ENCODE data around the gene KRT25. TPM values are rescaled to one million over a fixed set of nuclear protein-coding genes. Genes with fewer than 3 reads are reported as not detected.

The KRT25 gene
- total and polyA plus RNA-seq, 2 of the 4 experiments (the other 2 are of a cell fraction) = not detected

DNA sequence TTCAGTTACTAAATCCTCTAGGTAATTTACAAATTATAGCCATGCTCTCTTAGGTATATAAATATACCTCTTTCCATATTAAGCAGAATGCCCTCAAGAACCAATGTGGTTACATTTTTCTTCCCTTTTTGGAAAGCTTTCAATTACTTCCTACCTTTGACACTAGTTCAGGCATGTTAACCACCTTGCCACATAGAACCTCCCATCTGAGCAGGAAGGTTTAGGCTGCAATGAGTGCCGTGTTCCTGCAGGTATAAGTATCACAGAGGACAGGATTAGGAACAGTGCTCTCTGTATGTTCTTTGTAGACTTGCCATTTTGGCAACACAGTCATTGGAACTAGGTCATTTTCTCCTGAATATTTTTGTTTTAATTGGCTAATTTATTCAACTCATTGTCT lies 20.1 kb downstream of the KRT25 start:
- H3K18ac ChIP-seq (ENCODE audit: low read depth, low read length) = no peak overlapping the region
- no peaks in the 10 kb centered on the region for H3K9me1 ChIP-seq (ENCODE audit: insufficient read depth, low read length)
- H3K23ac ChIP-seq (ENCODE audit: low read depth, low read length) = no peak overlapping the region
- no peak overlapping the region for H2BK5ac ChIP-seq (ENCODE audit: low read depth, low read length, poor library complexity, severe bottlenecking)
- no peak for DNase-seq
- H3K79me1 ChIP-seq (ENCODE audit: low read depth in 1 of 2, low read length in 2 of 2) = no peaks in the 10 kb centered on the region
- no peak overlapping the region for H3K14ac ChIP-seq (replicated peaks; ENCODE audit: low read depth, low read length)
- H2BK120ac ChIP-seq (ENCODE audit: low read depth, low read length) = no peak overlapping the region
- H3K4me2 ChIP-seq (ENCODE audit: low read depth, low read length) = no peak overlapping the region
- no peak overlapping the region for H3K4ac ChIP-seq (ENCODE audit: low read depth, low read length)
- H3K9ac ChIP-seq (ENCODE audit: low read depth, low read length) = no peak overlapping the region
- no peak for ATAC-seq (ENCODE audit: low read depth)
- no CpG with 5 or more reads among the region's 1 CpG for WGBS, 2 experiments (ENCODE audit: extremely low coverage in 2 of 2, insufficient read length in 1 of 2)
- H4K5ac ChIP-seq (ENCODE audit: low read depth, low read length) = no peak overlapping the region
- no peak overlapping the region for H3K27ac ChIP-seq (ENCODE audit: insufficient read depth, low read length)
- H2BK20ac ChIP-seq (ENCODE audit: low read depth, low read length) = no peak overlapping the region
- no peak overlapping the region for H2AFZ ChIP-seq (replicated peaks; ENCODE audit: low read length, poor library complexity)
- no peak overlapping the region for H2AK9ac ChIP-seq (replicated peaks; ENCODE audit: low read depth, low read length, poor library complexity)
- H3K36me3 ChIP-seq (ENCODE audit: control insufficient read depth, insufficient read depth, low read length) = no peaks in the 10 kb centered on the region
- no peak overlapping the region for H3K4me3 ChIP-seq (ENCODE audit: insufficient read depth, low read depth, low read length)
- no peak overlapping the region for H4K8ac ChIP-seq (ENCODE audit: low read depth in 2 of 2, low read length in 2 of 2)
- H2AK5ac ChIP-seq (ENCODE audit: low read depth, low read length) = no peak overlapping the region
- dilution Hi-C loops (cut with HindIII; ENCODE audit: low sequenced_read_pairs, unreplicated experiment) (no loop called here), in situ Hi-C loops (cut with MboI; ENCODE audit: low sequenced_read_pairs) (no loop called here), intact Hi-C loops (cut with micrococcal nuclease) (no loop called here)
- TF ChIP-seq, protein P1, sequence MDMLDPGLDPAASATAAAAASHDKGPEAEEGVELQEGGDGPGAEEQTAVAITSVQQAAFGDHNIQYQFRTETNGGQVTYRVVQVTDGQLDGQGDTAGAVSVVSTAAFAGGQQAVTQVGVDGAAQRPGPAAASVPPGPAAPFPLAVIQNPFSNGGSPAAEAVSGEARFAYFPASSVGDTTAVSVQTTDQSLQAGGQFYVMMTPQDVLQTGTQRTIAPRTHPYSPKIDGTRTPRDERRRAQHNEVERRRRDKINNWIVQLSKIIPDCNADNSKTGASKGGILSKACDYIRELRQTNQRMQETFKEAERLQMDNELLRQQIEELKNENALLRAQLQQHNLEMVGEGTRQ (IDR thresholded peaks at IDR 0.05; ENCODE audit: low read depth, low read length) = no peak
- TF ChIP-seq MXI1 (IDR thresholded peaks at IDR 0.05; ENCODE audit: borderline replicate concordance, low read depth, low read length) = no peak
- no peak for TF ChIP-seq RAD21 (IDR thresholded peaks at IDR 0.05; ENCODE audit: low read length)
- no peak for TF ChIP-seq RFX5 (IDR thresholded peaks at IDR 0.05; ENCODE audit: low read depth, low read length)
- no peak for TF ChIP-seq CEBPB (IDR thresholded peaks at IDR 0.05; ENCODE audit: low read depth, low read length)
- TF ChIP-seq, protein P2, sequence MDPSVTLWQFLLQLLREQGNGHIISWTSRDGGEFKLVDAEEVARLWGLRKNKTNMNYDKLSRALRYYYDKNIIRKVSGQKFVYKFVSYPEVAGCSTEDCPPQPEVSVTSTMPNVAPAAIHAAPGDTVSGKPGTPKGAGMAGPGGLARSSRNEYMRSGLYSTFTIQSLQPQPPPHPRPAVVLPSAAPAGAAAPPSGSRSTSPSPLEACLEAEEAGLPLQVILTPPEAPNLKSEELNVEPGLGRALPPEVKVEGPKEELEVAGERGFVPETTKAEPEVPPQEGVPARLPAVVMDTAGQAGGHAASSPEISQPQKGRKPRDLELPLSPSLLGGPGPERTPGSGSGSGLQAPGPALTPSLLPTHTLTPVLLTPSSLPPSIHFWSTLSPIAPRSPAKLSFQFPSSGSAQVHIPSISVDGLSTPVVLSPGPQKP (IDR thresholded peaks at IDR 0.05; ENCODE audit: borderline replicate concordance, low read depth, low read length) = no peak
- no peak for TF ChIP-seq RCOR1 (IDR thresholded peaks at IDR 0.05; ENCODE audit: insufficient replicate concordance, low read length)
- TF ChIP-seq CHD1 (IDR thresholded peaks at IDR 0.05; ENCODE audit: low read depth, low read length) = no peak
- TF ChIP-seq SMC3 (IDR thresholded peaks at IDR 0.05; ENCODE audit: low read depth, low read length) = no peak
- TF ChIP-seq MAZ (IDR thresholded peaks at IDR 0.05; ENCODE audit: borderline replicate concordance, low read depth, low read length) = no peak
- TF ChIP-seq, protein P3, sequence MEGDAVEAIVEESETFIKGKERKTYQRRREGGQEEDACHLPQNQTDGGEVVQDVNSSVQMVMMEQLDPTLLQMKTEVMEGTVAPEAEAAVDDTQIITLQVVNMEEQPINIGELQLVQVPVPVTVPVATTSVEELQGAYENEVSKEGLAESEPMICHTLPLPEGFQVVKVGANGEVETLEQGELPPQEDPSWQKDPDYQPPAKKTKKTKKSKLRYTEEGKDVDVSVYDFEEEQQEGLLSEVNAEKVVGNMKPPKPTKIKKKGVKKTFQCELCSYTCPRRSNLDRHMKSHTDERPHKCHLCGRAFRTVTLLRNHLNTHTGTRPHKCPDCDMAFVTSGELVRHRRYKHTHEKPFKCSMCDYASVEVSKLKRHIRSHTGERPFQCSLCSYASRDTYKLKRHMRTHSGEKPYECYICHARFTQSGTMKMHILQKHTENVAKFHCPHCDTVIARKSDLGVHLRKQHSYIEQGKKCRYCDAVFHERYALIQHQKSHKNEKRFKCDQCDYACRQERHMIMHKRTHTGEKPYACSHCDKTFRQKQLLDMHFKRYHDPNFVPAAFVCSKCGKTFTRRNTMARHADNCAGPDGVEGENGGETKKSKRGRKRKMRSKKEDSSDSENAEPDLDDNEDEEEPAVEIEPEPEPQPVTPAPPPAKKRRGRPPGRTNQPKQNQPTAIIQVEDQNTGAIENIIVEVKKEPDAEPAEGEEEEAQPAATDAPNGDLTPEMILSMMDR (conservative IDR thresholded peaks at IDR 0.05; ENCODE audit: low read depth, low read length) = no peak
- TF ChIP-seq MAFK (IDR thresholded peaks at IDR 0.05; ENCODE audit: low read depth, low read length) = no peak
- no peak for TF ChIP-seq POLR2A (IDR thresholded peaks at IDR 0.05; ENCODE audit: low read depth, low read length)
- no peak for TF ChIP-seq NFE2L2 (IDR thresholded peaks at IDR 0.05; ENCODE audit: low read depth, low read length)
- no peak overlapping the region for H3K56ac ChIP-seq (ENCODE audit: extremely low read depth, insufficient read depth, low read length)
- no TSS peak for BruUV-seq (replicated peaks)
- no peaks in the 10 kb centered on the region for H3K4me1 ChIP-seq (ENCODE audit: control insufficient read depth, insufficient read depth, low read length)
- ChIA-PET CTCF (no interaction called here), POLR2A (ENCODE audit: unreplicated experiment) (no interaction called here)
- H4K91ac ChIP-seq (ENCODE audit: insufficient read depth, low read depth, low read length) = no peak overlapping the region
- no peak overlapping the region for H2BK15ac ChIP-seq (ENCODE audit: low read depth, low read length)
- H3K27me3 ChIP-seq (ENCODE audit: control insufficient read depth, insufficient read depth, low read length) = peaks cover 42% of the 10 kb centered on the region
- H3K9me3 ChIP-seq (ENCODE audit: control insufficient read depth, insufficient read depth, low read length) = no peaks in the 10 kb centered on the region
- H4K20me1 ChIP-seq (ENCODE audit: insufficient read depth, low read length) = no peaks in the 10 kb centered on the region
